ENCODE measurements around the gene KCNMA1. TPM values are rescaled to one million over a fixed set of nuclear protein-coding genes. Genes with fewer than 3 reads are reported as not detected.
A peak's percentile ranks its signal among the peaks of the same experiment; 100 is the strongest.

The KCNMA1 gene
- total RNA-seq, 1 experiment from 2014 or later: 0.49 TPM

DNA sequence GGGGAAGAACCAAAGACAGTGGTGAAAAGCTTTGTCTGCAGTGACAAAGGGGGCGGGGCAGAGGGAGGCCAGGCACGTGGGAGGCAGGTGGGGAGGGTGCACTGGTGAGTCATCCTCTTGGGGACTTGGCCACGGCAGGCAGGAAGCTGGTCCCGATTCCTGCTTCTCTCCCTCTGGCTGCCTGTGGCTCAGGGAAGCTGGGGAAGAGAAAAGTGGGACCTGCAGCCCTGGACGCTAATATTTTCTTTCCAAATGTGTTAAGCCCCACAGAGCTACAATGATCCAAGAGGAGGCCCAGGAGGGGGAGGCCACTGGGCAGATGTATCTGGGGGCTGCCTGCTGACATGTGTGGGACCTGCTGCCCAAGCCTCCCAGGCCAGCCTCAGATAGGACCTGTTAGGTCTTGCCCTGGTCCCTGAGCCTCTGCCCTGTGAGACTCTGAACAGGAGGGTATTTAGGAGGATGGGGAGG lies 231.8 kb downstream of the KCNMA1 start:
- H3K4me1 ChIP-seq (ENCODE audit: control insufficient read depth in 1 of 2, insufficient read depth in 2 of 2, low read length in 2 of 2): peaks cover 6 to 23% of the 10 kb centered on the region in 2 experiments; a peak in 3 of 4 replicates
- no peaks in the 10 kb centered on the region for H3K9me3 ChIP-seq (ENCODE audit: control insufficient read depth in 1 of 2, insufficient read depth in 1 of 2, low read depth in 1 of 2, low read length in 2 of 2)
- DNase-seq (ENCODE audit: low read depth, low spot score): peak; percentile 53
- RAD21 ChIA-PET (ENCODE audit: low non-redundant PET in 1 of 2, low total read pairs in 2 of 2, uncharacterized antibody in 2 of 2, unreplicated experiment in 2 of 2): interaction anchor here in 1 of 2 experiments (1.1 kb wide), 1 partner anchor 13 kb away, joined by 4 read pairs; no protein-coding TSS in a partner anchor
- peak; percentile 95 for ATAC-seq
- H3K36me3 ChIP-seq (ENCODE audit: control insufficient read depth in 1 of 2, insufficient read depth in 2 of 2, low read length in 2 of 2): no peaks in the 10 kb centered on the region
- intact Hi-C loops (cut with micrococcal nuclease): no loop called here
- H3K27me3 ChIP-seq (ENCODE audit: insufficient read depth, low read length): no peaks in the 10 kb centered on the region; the same call in 1 of the 2 replicates
- POLR2A ChIA-PET: interaction anchor here (0.9 to 1.5 kb wide), 2 partner anchors 23 to 96 kb away, joined by 3 read pairs; no protein-coding TSS in a partner anchor
- peak; percentile 79 for TF ChIP-seq CBX3 (IDR thresholded peaks at IDR 0.05; ENCODE audit: low read depth)
- no peak for TF ChIP-seq ZFX (IDR thresholded peaks at IDR 0.05)
- TF ChIP-seq, protein P1, sequence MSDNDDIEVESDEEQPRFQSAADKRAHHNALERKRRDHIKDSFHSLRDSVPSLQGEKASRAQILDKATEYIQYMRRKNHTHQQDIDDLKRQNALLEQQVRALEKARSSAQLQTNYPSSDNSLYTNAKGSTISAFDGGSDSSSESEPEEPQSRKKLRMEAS (IDR thresholded peaks at IDR 0.05): peak; percentile 96
- no peak for TF ChIP-seq YY1 (IDR thresholded peaks at IDR 0.05; ENCODE audit: extremely low read depth, insufficient replicate concordance, low read depth, low read length)
- peak; percentile 55 for TF ChIP-seq POLR2AphosphoS5 (IDR thresholded peaks at IDR 0.05; ENCODE audit: low read depth, low read length)
- TF ChIP-seq TCF7L2 (IDR thresholded peaks at IDR 0.05; ENCODE audit: borderline replicate concordance, extremely low read depth, insufficient read depth, insufficient read length): no peak
- no peak for TF ChIP-seq EZH2 (IDR thresholded peaks at IDR 0.05)
- TF ChIP-seq FOSL1 (IDR thresholded peaks at IDR 0.05; ENCODE audit: low read depth): peak; percentile 80
- TF ChIP-seq, protein P2, sequence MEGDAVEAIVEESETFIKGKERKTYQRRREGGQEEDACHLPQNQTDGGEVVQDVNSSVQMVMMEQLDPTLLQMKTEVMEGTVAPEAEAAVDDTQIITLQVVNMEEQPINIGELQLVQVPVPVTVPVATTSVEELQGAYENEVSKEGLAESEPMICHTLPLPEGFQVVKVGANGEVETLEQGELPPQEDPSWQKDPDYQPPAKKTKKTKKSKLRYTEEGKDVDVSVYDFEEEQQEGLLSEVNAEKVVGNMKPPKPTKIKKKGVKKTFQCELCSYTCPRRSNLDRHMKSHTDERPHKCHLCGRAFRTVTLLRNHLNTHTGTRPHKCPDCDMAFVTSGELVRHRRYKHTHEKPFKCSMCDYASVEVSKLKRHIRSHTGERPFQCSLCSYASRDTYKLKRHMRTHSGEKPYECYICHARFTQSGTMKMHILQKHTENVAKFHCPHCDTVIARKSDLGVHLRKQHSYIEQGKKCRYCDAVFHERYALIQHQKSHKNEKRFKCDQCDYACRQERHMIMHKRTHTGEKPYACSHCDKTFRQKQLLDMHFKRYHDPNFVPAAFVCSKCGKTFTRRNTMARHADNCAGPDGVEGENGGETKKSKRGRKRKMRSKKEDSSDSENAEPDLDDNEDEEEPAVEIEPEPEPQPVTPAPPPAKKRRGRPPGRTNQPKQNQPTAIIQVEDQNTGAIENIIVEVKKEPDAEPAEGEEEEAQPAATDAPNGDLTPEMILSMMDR (IDR thresholded peaks at IDR 0.05 in 2 of 3, conservative IDR thresholded peaks at IDR 0.05 in 1 of 3; ENCODE audit: borderline replicate concordance in 1 of 3, insufficient read depth in 1 of 3, low read depth in 2 of 3, low read length in 2 of 3): no peak
- TF ChIP-seq, protein P3, sequence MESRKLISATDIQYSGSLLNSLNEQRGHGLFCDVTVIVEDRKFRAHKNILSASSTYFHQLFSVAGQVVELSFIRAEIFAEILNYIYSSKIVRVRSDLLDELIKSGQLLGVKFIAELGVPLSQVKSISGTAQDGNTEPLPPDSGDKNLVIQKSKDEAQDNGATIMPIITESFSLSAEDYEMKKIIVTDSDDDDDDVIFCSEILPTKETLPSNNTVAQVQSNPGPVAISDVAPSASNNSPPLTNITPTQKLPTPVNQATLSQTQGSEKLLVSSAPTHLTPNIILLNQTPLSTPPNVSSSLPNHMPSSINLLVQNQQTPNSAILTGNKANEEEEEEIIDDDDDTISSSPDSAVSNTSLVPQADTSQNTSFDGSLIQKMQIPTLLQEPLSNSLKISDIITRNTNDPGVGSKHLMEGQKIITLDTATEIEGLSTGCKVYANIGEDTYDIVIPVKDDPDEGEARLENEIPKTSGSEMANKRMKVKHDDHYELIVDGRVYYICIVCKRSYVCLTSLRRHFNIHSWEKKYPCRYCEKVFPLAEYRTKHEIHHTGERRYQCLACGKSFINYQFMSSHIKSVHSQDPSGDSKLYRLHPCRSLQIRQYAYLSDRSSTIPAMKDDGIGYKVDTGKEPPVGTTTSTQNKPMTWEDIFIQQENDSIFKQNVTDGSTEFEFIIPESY (IDR thresholded peaks at IDR 0.05; ENCODE audit: extremely low read depth, insufficient replicate concordance, low read length): no peak
- TF ChIP-seq ELF1 (IDR thresholded peaks at IDR 0.05; ENCODE audit: borderline replicate concordance, low read depth): no peak
- peak; percentile 69 for TF ChIP-seq SP1 (IDR thresholded peaks at IDR 0.05; ENCODE audit: low read depth)
- peak; percentile 89 for TF ChIP-seq JUND (IDR thresholded peaks at IDR 0.05)
- TF ChIP-seq, protein P4, sequence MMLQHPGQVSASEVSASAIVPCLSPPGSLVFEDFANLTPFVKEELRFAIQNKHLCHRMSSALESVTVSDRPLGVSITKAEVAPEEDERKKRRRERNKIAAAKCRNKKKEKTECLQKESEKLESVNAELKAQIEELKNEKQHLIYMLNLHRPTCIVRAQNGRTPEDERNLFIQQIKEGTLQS (IDR thresholded peaks at IDR 0.05): no peak
- TF ChIP-seq, protein P5, sequence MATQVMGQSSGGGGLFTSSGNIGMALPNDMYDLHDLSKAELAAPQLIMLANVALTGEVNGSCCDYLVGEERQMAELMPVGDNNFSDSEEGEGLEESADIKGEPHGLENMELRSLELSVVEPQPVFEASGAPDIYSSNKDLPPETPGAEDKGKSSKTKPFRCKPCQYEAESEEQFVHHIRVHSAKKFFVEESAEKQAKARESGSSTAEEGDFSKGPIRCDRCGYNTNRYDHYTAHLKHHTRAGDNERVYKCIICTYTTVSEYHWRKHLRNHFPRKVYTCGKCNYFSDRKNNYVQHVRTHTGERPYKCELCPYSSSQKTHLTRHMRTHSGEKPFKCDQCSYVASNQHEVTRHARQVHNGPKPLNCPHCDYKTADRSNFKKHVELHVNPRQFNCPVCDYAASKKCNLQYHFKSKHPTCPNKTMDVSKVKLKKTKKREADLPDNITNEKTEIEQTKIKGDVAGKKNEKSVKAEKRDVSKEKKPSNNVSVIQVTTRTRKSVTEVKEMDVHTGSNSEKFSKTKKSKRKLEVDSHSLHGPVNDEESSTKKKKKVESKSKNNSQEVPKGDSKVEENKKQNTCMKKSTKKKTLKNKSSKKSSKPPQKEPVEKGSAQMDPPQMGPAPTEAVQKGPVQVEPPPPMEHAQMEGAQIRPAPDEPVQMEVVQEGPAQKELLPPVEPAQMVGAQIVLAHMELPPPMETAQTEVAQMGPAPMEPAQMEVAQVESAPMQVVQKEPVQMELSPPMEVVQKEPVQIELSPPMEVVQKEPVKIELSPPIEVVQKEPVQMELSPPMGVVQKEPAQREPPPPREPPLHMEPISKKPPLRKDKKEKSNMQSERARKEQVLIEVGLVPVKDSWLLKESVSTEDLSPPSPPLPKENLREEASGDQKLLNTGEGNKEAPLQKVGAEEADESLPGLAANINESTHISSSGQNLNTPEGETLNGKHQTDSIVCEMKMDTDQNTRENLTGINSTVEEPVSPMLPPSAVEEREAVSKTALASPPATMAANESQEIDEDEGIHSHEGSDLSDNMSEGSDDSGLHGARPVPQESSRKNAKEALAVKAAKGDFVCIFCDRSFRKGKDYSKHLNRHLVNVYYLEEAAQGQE (IDR thresholded peaks at IDR 0.05; ENCODE audit: low read depth): no peak
- peak; percentile 74 for TF ChIP-seq EGR1 (IDR thresholded peaks at IDR 0.05; ENCODE audit: low read depth)
- no peak overlapping the region for H2AFZ ChIP-seq (ENCODE audit: low read depth, low read length, poor library complexity, severe bottlenecking)
- H3K9me2 ChIP-seq (ENCODE audit: insufficient read depth): no peaks in the 10 kb centered on the region
- no peaks in the 10 kb centered on the region for H3K79me2 ChIP-seq (ENCODE audit: insufficient read depth, low read length)
- no peak overlapping the region for H3K27ac ChIP-seq (ENCODE audit: low read depth, low read length)
- no TSS peak for BruUV-seq (replicated peaks)
- H3K9ac ChIP-seq (ENCODE audit: low read length): peak overlapping the region; percentile 28; the same call in 1 of the 2 replicates
- H4K20me1 ChIP-seq (ENCODE audit: insufficient read depth): no peaks in the 10 kb centered on the region
- peak overlapping the region; percentile 60 for H3K4me2 ChIP-seq (ENCODE audit: low read length)
- CTCF ChIA-PET: interaction anchor here (1.3 kb wide), 1 partner anchor 22 kb away, joined by 3 read pairs; no protein-coding TSS in a partner anchor
- H3K4me3 ChIP-seq (replicated peaks in 1 of 2; ENCODE audit: low read depth in 1 of 2, low read length in 2 of 2): no peak overlapping the region

Data from HCT116 (cell line).